Stimulated activated CD8-positive, alpha-beta memory T cell treated with anti-CD3 and anti-CD28 coated beads, Interleukin-15, amount 100 ng/mL, for 1 hour (primary cell): ENCODE results near the gene SLCO6A1.

ENCODE experiments used
- DNase-seq: peaks from one replicate; pipeline ENCODE4 v3.0.0-alpha.2; 2020; ENCODE audit warnings: low read depth

The SLCO6A1 gene

GRCh38 chr5:102451082-102451481 lies 47.7 kb downstream of the SLCO6A1 start:
- no peak for DNase-seq

GRCh38 chr5:102450313-102450990 lies 48.3 kb downstream of the SLCO6A1 start:
- DNase-seq = no peak

- DNase-seq = no peak
Observed at GRCh38 chr5:102433473-102433872, 65.3 kb downstream of the SLCO6A1 start.

- DNase-seq = no peak
Observed at GRCh38 chr5:102421647-102422046, 77.2 kb downstream of the SLCO6A1 start.

GRCh38 chr5:102418531-102418930 lies 80.3 kb downstream of the SLCO6A1 start:
- no peak for DNase-seq

- DNase-seq = no peak
Observed at GRCh38 chr5:102414448-102414847, 84.4 kb downstream of the SLCO6A1 start.

GRCh38 chr5:102388235-102388634 lies 110.6 kb downstream of the SLCO6A1 start:
- no peak for DNase-seq

GRCh38 chr5:102385365-102385764 lies 113.4 kb downstream of the SLCO6A1 start:
- no peak for DNase-seq

GRCh38 chr5:102380174-102380573 lies 118.6 kb downstream of the SLCO6A1 start:
- DNase-seq = no peak

GRCh38 chr5:102375876-102376275 lies 122.9 kb downstream of the SLCO6A1 start:
- no peak for DNase-seq

- no peak for DNase-seq
Observed at GRCh38 chr5:102375272-102375671, 123.5 kb downstream of the SLCO6A1 start.

- DNase-seq = no peak
Observed at GRCh38 chr5:102368392-102368791, 130.4 kb downstream of the SLCO6A1 start.

GRCh38 chr5:102341681-102342288 lies 157.0 kb downstream of the SLCO6A1 start:
- no peak for DNase-seq

- DNase-seq = no peak
Observed at GRCh38 chr5:102324714-102325113, 174.1 kb downstream of the SLCO6A1 start.
